ENCODE data around the gene TANK. TPM values are rescaled to one million over a fixed set of nuclear protein-coding genes. Genes with fewer than 3 reads are reported as not detected.
"Not testable (repeated sequence)": the region's sequence is repeated elsewhere in the genome, so short reads cannot be mapped to it uniquely, and the experiment has no call there.

Gene TANK
- total RNA-seq, 6 donors from 2014 or later: 41.9 to 214 (median 75.0) TPM

GRCh38 chr2:161281615-161282310 is 121.5 kb downstream of the TANK start:
- H3K9me3 ChIP-seq; H3K27me3 ChIP-seq; H3K36me3 ChIP-seq; H3K4me1 ChIP-seq; ATAC-seq (ENCODE audit: low FRiP score in 2 of 2); H3K27ac ChIP-seq; H3K4me3 ChIP-seq: not testable (repeated sequence)
- peak in 1 of 2 donors; percentile 40 for DNase-seq
- 84% methylated on average over 11 of the region's 11 CpGs for WGBS, 2 donors

- peak in 1 of 2 donors; percentile 39 for DNase-seq
- not testable (repeated sequence) for H3K27ac ChIP-seq; H3K9me3 ChIP-seq; H3K36me3 ChIP-seq; H3K4me1 ChIP-seq; ATAC-seq (ENCODE audit: low FRiP score in 2 of 2); H3K27me3 ChIP-seq; H3K4me3 ChIP-seq
- 90 to 94% methylated on average over 9 of the region's 9 CpGs for WGBS, 2 donors
Observed at GRCh38 chr2:161282311-161282644, 122.0 kb downstream of the TANK start.

DNA sequence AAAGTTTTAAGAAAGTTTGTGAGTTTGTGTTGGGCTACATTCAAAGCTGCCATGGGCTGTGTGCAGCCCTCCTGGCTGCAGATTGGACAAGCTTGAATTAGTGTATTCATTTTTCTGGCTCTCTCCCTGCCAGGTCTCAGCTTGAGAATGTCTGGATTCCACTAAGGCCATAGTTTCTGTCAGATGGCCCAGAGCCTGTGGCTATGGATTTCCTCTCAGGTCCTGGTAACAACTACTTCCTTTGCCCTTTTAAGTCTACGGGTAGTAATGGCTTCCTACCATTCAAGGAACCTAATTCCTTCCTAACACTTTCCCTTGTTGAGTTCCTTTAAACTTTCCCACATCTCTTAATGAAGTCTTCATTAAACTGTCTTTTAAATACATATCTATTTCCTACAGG is 123.7 kb downstream of the TANK start:
- no peak overlapping the region for H3K27ac ChIP-seq
- H3K9me3 ChIP-seq: no peaks in the 10 kb centered on the region
- WGBS, 2 donors: 28 to 59% methylated on average over 1 of the region's 1 CpG
- no peaks in the 10 kb centered on the region for H3K4me1 ChIP-seq
- DNase-seq (no peak), ATAC-seq (ENCODE audit: low FRiP score in 2 of 2) (no peak)
- no peaks in the 10 kb centered on the region for H3K36me3 ChIP-seq
- H3K27me3 ChIP-seq: no peaks in the 10 kb centered on the region
- H3K4me3 ChIP-seq: no peak overlapping the region
- TF ChIP-seq POLR2A (IDR thresholded peaks at IDR 0.05) (no peak), POLR2AphosphoS5 (IDR thresholded peaks at IDR 0.05) (no peak), EP300 (IDR thresholded peaks at IDR 0.05) (no peak)
- TF ChIP-seq, protein P1, sequence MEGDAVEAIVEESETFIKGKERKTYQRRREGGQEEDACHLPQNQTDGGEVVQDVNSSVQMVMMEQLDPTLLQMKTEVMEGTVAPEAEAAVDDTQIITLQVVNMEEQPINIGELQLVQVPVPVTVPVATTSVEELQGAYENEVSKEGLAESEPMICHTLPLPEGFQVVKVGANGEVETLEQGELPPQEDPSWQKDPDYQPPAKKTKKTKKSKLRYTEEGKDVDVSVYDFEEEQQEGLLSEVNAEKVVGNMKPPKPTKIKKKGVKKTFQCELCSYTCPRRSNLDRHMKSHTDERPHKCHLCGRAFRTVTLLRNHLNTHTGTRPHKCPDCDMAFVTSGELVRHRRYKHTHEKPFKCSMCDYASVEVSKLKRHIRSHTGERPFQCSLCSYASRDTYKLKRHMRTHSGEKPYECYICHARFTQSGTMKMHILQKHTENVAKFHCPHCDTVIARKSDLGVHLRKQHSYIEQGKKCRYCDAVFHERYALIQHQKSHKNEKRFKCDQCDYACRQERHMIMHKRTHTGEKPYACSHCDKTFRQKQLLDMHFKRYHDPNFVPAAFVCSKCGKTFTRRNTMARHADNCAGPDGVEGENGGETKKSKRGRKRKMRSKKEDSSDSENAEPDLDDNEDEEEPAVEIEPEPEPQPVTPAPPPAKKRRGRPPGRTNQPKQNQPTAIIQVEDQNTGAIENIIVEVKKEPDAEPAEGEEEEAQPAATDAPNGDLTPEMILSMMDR (IDR thresholded peaks at IDR 0.05): no peak

Other genes with a start within 250 kb of the TANK start
- gene PSMD14, start 148.0 kb downstream of the TANK start, total RNA-seq: 10 to 100 TPM; 18.9 to 56.2 (median 34.8) TPM